Ishikawa (cell line): ENCODE measurements around the gene PRR35.

Experiments used
- CEBPB ChIP-seq: IDR thresholded peaks from 2 replicates; pipeline ENCODE4 v1.6.1; 2012
- CREB1 ChIP-seq: IDR thresholded peaks from 2 replicates; pipeline ENCODE4 v1.6.1; 2012; ENCODE audit warnings: low read depth
- EGR1 ChIP-seq: IDR thresholded peaks from 2 replicates; pipeline ENCODE4 v1.6.1; 2012
- EP300 ChIP-seq: IDR thresholded peaks from 2 replicates; pipeline ENCODE4 v1.6.1; 2012; ENCODE audit warnings: borderline replicate concordance
- FOXM1 ChIP-seq: IDR thresholded peaks from 2 replicates; pipeline ENCODE4 v1.6.1; 2012; ENCODE audit warnings: low read depth, borderline replicate concordance
- NFIC ChIP-seq: IDR thresholded peaks from 2 replicates; pipeline ENCODE4 v1.6.1; 2012
- RAD21 ChIP-seq: IDR thresholded peaks from 2 replicates; pipeline ENCODE4 v1.6.1; 2012; ENCODE audit warnings: low read depth
- REST ChIP-seq: IDR thresholded peaks from 2 replicates; pipeline ENCODE4 v1.6.1; 2012; ENCODE audit warnings: low read depth, mild to moderate bottlenecking
- TAF1 ChIP-seq: IDR thresholded peaks from 2 replicates; pipeline ENCODE4 v1.6.1; 2012; ENCODE audit warnings: low read depth, mild to moderate bottlenecking
- TCF12 ChIP-seq: IDR thresholded peaks from 2 replicates; pipeline ENCODE4 v1.6.1; 2012; ENCODE audit warnings: low read depth
- TEAD4 ChIP-seq: IDR thresholded peaks from 2 replicates; pipeline ENCODE4 v1.6.1; 2012
- USF1 ChIP-seq: IDR thresholded peaks from 2 replicates; pipeline ENCODE4 v1.6.1; 2012
- YY1 ChIP-seq: IDR thresholded peaks from 2 replicates; pipeline ENCODE4 v1.6.1; 2012; ENCODE audit warnings: low read depth
- ZBTB7A ChIP-seq: IDR thresholded peaks from 2 replicates; pipeline ENCODE4 v1.6.1; 2012; ENCODE audit warnings: low read depth
- TF ChIP-seq, protein P1 (sequence below): IDR thresholded peaks from 2 replicates; pipeline ENCODE4 v1.6.1; 2012

Gene PRR35

DNA sequence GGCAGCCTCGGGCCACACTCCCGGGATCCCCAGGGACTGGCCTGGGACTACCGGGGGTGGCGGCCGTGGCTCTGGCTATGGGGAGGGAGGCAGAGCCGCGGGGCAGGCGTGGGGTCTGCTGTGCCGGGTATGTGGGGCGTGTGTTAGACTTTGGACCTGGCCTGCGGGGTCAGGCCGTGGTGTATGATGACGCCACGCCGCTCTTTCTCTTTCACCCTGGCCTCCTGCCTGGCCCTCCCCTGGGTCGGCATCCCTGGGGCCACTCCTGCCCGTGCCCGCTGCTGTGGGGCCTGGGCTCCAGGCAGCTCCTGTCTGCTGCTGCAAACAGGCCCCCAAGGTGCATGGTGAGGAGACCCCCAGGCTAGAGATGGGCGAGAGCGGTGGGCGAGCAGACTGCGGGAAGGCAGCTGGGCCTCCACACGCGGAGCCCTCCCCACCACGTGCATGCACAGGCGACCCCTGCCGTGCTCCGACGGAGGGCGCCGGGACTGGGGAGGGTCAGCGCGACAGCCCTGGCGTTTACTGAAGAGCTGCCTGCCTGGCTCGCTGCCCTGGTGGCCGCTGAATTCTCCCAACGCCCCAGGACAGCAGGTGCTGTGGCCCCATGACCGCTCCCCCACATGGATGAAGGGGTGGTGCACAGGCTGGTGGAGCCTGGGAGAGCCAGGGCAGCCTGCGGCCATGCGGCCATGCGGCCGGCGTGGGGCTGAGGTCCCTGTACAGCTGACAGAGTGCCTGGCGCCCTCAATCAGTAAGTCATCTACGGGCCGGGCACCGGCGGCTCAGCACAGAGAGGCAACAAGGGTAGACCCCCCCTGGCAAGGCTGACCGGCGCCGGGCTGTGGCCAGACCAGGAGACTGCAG, 16.7 kb upstream of the PRR35 start:
- TF ChIP-seq TAF1 (no peak), CEBPB (no peak), ZBTB7A (no peak), USF1 (no peak), FOXM1 (no peak), TEAD4 (no peak), EGR1 (no peak), RAD21 (no peak), REST (no peak)
- TF ChIP-seq, protein P1, sequence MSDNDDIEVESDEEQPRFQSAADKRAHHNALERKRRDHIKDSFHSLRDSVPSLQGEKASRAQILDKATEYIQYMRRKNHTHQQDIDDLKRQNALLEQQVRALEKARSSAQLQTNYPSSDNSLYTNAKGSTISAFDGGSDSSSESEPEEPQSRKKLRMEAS, result no peak

DNA sequence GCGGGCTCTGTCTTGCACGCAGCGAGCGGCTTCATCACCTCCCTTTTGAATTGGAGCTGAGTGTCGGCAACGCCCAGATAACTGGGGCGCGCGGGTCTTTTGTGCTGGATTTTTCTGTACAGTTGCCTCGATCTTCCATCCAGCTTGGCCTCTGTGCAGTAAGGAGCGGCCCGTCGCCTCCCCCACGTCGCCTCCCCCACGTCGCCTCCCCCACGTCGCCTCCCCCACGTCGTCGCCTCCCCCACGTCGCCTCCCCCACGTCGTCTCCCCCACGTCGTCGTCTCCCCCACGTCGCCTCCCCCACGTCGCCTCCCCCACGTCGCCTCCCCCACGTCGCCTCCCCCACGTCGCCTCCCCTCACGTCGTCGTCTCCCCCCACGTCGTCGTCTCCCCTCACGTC, 15.7 kb upstream of the PRR35 start:
- TF ChIP-seq, protein P1, result no peak

DNA sequence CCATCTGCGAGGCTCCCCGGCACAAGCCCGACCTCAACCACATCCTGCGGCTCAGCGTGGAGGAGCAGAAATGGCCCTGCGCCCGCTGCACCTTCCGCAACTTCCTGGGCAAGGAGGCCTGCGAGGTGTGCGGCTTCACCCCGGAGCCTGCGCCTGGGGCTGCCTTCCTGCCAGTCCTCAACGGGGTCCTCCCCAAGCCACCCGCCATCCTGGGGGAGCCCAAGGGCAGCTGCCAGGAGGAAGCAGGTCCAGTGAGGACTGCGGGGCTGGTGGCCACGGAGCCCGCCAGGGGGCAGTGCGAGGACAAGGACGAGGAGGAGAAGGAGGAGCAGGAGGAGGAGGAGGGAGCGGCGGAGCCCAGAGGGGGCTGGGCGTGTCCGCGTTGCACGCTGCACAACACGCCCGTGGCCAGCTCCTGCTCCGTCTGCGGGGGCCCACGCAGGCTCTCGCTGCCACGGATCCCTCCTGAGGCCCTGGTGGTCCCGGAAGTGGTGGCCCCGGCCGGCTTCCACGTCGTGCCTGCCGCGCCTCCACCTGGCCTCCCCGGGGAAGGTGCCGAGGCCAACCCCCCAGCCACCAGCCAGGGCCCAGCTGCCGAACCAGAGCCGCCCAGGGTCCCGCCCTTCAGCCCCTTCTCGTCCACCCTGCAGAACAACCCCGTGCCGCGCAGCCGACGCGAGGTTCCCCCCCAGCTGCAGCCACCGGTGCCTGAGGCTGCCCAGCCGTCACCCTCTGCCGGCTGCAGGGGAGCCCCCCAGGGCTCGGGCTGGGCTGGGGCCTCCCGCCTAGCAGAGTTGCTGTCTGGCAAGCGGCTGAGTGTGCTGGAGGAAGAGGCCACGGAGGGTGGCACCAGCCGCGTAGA, 13.1 kb upstream of the PRR35 start:
- TF ChIP-seq FOXM1 (no peak), CREB1 (no peak), RAD21 (no peak), EGR1 (no peak), TEAD4 (no peak), EP300 (no peak), TAF1 (no peak), ZBTB7A (no peak), TCF12 (no peak), CEBPB (no peak), NFIC (no peak), REST (no peak), YY1 (no peak), USF1 (no peak)
- TF ChIP-seq, protein P1, result no peak

DNA sequence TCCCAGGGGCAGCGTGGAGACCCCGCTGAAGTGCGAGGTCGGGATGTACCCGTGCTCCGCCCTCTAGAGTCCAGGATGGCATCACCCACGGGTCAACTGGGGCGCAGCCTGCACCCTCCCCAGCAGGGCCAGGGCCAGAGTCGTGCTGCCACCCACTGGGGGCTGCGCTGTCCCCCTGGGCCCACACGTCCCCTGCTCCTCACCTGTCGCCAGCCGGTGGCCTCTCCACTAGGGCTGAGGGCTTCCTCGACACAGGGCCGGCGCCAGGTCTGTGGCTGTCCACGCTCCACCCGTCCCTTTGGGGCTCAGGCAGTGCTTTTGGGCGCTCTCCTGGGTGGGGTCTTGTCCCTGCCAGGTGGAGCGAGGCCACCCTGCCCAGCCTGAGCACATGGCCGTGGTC, 11.6 kb upstream of the PRR35 start:
- TF ChIP-seq TAF1 (no peak), CEBPB (no peak), REST (no peak), EP300 (no peak), TEAD4 (no peak), ZBTB7A (no peak), YY1 (no peak), FOXM1 (no peak), CREB1 (no peak), RAD21 (no peak)
